ENCODE data around the gene STT3B. TPM values are rescaled to one million over a fixed set of nuclear protein-coding genes. Genes with fewer than 3 reads are reported as not detected.

The STT3B gene
- total and polyA plus RNA-seq, 7 experiments from 2014 or later, result 109 to 149 (median 131) TPM

DNA sequence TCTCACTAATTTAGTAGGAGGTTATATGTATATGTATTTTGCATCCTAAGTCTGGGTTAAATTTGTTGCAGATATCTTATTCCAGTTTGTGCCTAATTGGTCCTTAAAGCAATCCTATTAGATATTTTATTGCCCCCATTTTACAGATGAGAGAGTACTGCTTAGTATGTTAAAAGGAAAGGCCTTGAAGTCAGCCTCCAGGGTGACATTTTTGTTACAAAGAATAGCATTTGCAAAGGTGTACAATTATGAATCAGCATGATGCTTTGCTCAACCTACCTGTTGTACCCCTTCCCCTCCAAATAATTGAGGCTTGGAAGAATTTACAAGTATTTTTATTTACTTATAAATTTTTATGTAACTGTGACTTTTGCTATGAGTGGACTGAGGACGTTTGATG, 14.0 kb downstream of the STT3B start:
- peak overlapping the region in 6 of 10 donors; percentile 2 to 70 (median 62) for H3K4me3 Mint-ChIP-seq
- DNase-seq, result no peak
- H3K27me3 Mint-ChIP-seq, result no peaks in the 10 kb centered on the region
- no peak overlapping the region for H3K27ac ChIP-seq (ENCODE audit: low read depth, low read length)
- no peaks in the 10 kb centered on the region for H3K27me3 ChIP-seq (ENCODE audit: control insufficient read depth in 2 of 2, insufficient read depth in 2 of 2, low read length in 2 of 2)
- H3K4me1 Mint-ChIP-seq, result peaks cover 58 to 100% (median 93%) of the 10 kb centered on the region in 7 donors
- peaks cover 30 to 46% of the 10 kb centered on the region in 2 donors for H3K4me1 ChIP-seq (ENCODE audit: control insufficient read depth in 2 of 2, insufficient read depth in 2 of 2, low read length in 2 of 2)
- CTCF ChIA-PET, result interaction anchor here (1.3 kb wide), 1 partner anchor 16 kb away, joined by 3 read pairs; no protein-coding TSS in a partner anchor
- intact Hi-C loops (cut with micrococcal nuclease), result loop anchor here in 1 of 2 donors (5.0 kb wide), 1 partner anchor 371 kb away; no protein-coding TSS in a partner anchor
- peaks cover 0 to 14% (median 0%) of the 10 kb centered on the region in 5 donors for H3K36me3 Mint-ChIP-seq
- ATAC-seq, result no peak
- no peaks in the 10 kb centered on the region for H3K9me3 ChIP-seq (ENCODE audit: control insufficient read depth in 2 of 3, low read length in 3 of 3)
- peak overlapping the region in 6 of 9 donors; percentile 16 to 72 (median 54) for H3K27ac Mint-ChIP-seq
- no peaks in the 10 kb centered on the region for H3K9me3 Mint-ChIP-seq
- no peak overlapping the region for H3K4me3 ChIP-seq (ENCODE audit: low read length)
- POLR2A ChIA-PET, result interaction anchor here (2.0 to 2.4 kb wide), 2 partner anchors 13 to 14 kb away, joined by 8 to 23 read pairs; partner anchors contain the start of gene STT3B
- no peaks in the 10 kb centered on the region for H3K36me3 ChIP-seq (ENCODE audit: control insufficient read depth in 2 of 3, insufficient read depth in 3 of 3, low read length in 3 of 3)

DNA sequence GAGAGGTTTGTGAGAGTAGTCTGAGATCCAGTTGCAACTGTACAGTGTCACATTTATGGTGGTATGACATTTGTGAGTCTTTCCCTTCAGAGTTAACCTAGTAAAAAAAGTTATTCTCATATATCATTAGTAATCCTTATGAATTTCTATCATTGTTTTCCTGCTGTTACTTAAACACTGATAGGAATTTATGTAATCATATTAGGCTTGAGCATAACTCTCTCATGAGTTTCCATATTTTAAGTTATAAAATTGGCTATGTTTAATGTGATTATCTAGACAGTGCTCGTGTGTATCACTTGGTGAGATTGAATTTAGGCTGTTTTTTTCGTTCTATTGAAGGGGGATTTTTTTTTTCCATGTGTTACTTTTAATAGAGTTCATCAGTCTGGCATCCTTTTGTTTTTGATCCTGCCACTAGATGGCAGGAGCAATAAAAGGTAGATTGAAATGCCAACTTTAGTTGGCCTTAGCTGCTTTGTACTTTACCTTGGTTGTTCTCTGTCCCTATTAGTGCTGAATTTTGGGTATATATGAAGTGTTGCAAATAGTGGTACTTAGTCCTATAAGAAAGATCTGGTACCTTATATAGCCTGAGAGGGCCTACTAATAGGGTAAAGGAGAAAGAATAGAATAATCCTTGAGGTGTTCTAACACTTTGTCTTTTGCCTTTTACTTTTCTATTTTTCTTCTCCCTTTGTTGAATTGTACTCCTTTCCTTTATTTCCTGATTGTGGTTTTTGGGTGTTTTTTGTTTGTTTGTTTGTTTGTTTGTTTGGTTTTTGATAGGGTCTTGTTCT, 17.9 kb downstream of the STT3B start:
- H3K27ac Mint-ChIP-seq, result peak overlapping the region in 8 of 9 donors; percentile 19 to 79 (median 48)
- Histone ChIP-seq H3K9me3 (ENCODE audit: control insufficient read depth in 2 of 3, low read length in 3 of 3) (no peaks in the 10 kb centered on the region), H3K27ac (ENCODE audit: low read depth, low read length) (peak overlapping the region; percentile 1), H3K27me3 (ENCODE audit: control insufficient read depth in 2 of 2, insufficient read depth in 2 of 2, low read length in 2 of 2) (no peaks in the 10 kb centered on the region), H3K4me1 (ENCODE audit: control insufficient read depth in 2 of 2, insufficient read depth in 2 of 2, low read length in 2 of 2) (peaks cover 20 to 40% of the 10 kb centered on the region in 2 donors), H3K36me3 (ENCODE audit: control insufficient read depth in 2 of 3, insufficient read depth in 3 of 3, low read length in 3 of 3) (no peaks in the 10 kb centered on the region), H3K4me3 (ENCODE audit: low read length) (no peak overlapping the region)
- H3K27me3 Mint-ChIP-seq, result no peaks in the 10 kb centered on the region
- ATAC-seq (peak; percentile 79), DNase-seq (peak in 5 of 9 donors; percentile 21 to 47 (median 29))
- POLR2A ChIA-PET, result interaction anchor here (0.6 to 2.0 kb wide), 3 partner anchors 11 to 99 kb away, joined by 3 to 12 read pairs (median 3); partner anchors contain the start of gene STT3B
- CTCF ChIA-PET, result interaction anchor here (0.6 to 2.4 kb wide), 6 partner anchors 14 to 494 kb away, joined by 3 to 11 read pairs (median 4); partner anchors contain the start of gene STT3B
- peaks cover 65 to 94% (median 92%) of the 10 kb centered on the region in 7 donors for H3K4me1 Mint-ChIP-seq
- peaks cover 0 to 15% (median 6%) of the 10 kb centered on the region in 5 donors for H3K36me3 Mint-ChIP-seq
- peak overlapping the region; percentile 0 to 69 (median 34) for H3K4me3 Mint-ChIP-seq
- H3K9me3 Mint-ChIP-seq, result peaks cover 0 to 5% (median 0%) of the 10 kb centered on the region in 11 donors
- intact Hi-C loops (cut with micrococcal nuclease), result loop anchor here (1.0 to 10.0 kb wide), 11 partner anchors 14 to 783 kb away; partner anchors contain the start of gene STT3B (in 1 of the 2)

- ChIA-PET POLR2A (interaction anchor here (0.9 to 1.0 kb wide), 3 partner anchors 14 to 42 kb away, joined by 3 to 6 read pairs (median 5); partner anchors contain the start of gene STT3B), CTCF (interaction anchor here (0.6 to 2.4 kb wide), 3 partner anchors 19 to 84 kb away, joined by 3 to 11 read pairs (median 5); partner anchors contain the start of gene STT3B)
- Histone ChIP-seq H3K4me3 (ENCODE audit: low read length) (no peak overlapping the region), H3K27me3 (ENCODE audit: control insufficient read depth in 2 of 2, insufficient read depth in 2 of 2, low read length in 2 of 2) (no peaks in the 10 kb centered on the region), H3K36me3 (ENCODE audit: control insufficient read depth in 2 of 3, insufficient read depth in 3 of 3, low read length in 3 of 3) (no peaks in the 10 kb centered on the region), H3K27ac (ENCODE audit: low read depth, low read length) (no peak overlapping the region), H3K9me3 (ENCODE audit: control insufficient read depth in 2 of 3, low read length in 3 of 3) (no peaks in the 10 kb centered on the region), H3K4me1 (ENCODE audit: control insufficient read depth in 2 of 2, insufficient read depth in 2 of 2, low read length in 2 of 2) (peaks cover 10 to 35% of the 10 kb centered on the region in 2 donors)
- DNase-seq, result no peak
- Mint-ChIP-seq H3K36me3 (peaks cover 0 to 23% (median 10%) of the 10 kb centered on the region in 5 donors), H3K4me1 (peaks cover 65 to 94% (median 92%) of the 10 kb centered on the region in 7 donors), H3K4me3 (peak overlapping the region in 5 of 10 donors; percentile 4 to 69 (median 21)), H3K27me3 (no peaks in the 10 kb centered on the region), H3K9me3 (peaks cover 0 to 8% (median 0%) of the 10 kb centered on the region in 11 donors), H3K27ac (peak overlapping the region in 4 of 9 donors; percentile 3 to 77 (median 50))
- ATAC-seq, result no peak
- intact Hi-C loops (cut with micrococcal nuclease), result loop anchor here (2.0 to 10.0 kb wide), 6 partner anchors 15 to 784 kb away; no protein-coding TSS in a partner anchor
These were observed 18.9 kb downstream of the STT3B start for GRCh38 chr3:31551646-31552045.

- CTCF ChIA-PET, result interaction anchor here (0.6 kb wide), 1 partner anchor 84 kb away, joined by 3 read pairs; no protein-coding TSS in a partner anchor
- no peaks in the 10 kb centered on the region for H3K36me3 ChIP-seq (ENCODE audit: control insufficient read depth in 2 of 3, insufficient read depth in 3 of 3, low read length in 3 of 3)
- Mint-ChIP-seq H3K27ac (peak overlapping the region in 4 of 9 donors; percentile 3 to 77 (median 43)), H3K36me3 (peaks cover 0 to 28% (median 15%) of the 10 kb centered on the region in 5 donors), H3K4me3 (peak overlapping the region in 3 of 10 donors; percentile 4 to 69 (median 56)), H3K4me1 (peaks cover 66 to 94% (median 92%) of the 10 kb centered on the region in 7 donors), H3K9me3 (peaks cover 0 to 9% (median 1%) of the 10 kb centered on the region in 11 donors), H3K27me3 (no peaks in the 10 kb centered on the region)
- intact Hi-C loops (cut with micrococcal nuclease), result loop anchor here (5.0 to 10.0 kb wide), 3 partner anchors 40 to 785 kb away; no protein-coding TSS in a partner anchor
- no peaks in the 10 kb centered on the region for H3K9me3 ChIP-seq (ENCODE audit: control insufficient read depth in 2 of 3, low read length in 3 of 3)
- no peaks in the 10 kb centered on the region for H3K27me3 ChIP-seq (ENCODE audit: control insufficient read depth in 2 of 2, insufficient read depth in 2 of 2, low read length in 2 of 2)
- ATAC-seq (no peak), DNase-seq (no peak)
- H3K4me1 ChIP-seq (ENCODE audit: control insufficient read depth in 2 of 2, insufficient read depth in 2 of 2, low read length in 2 of 2), result peaks cover 9 to 37% of the 10 kb centered on the region in 2 donors
- H3K27ac ChIP-seq (ENCODE audit: low read depth, low read length), result no peak overlapping the region
- POLR2A ChIA-PET, result interaction anchor here (0.9 to 1.0 kb wide), 3 partner anchors 14 to 43 kb away, joined by 3 to 6 read pairs (median 5); partner anchors contain the start of gene STT3B
- H3K4me3 ChIP-seq (ENCODE audit: low read length), result no peak overlapping the region
These were observed 19.4 kb downstream of the STT3B start for GRCh38 chr3:31552103-31552502.

DNA sequence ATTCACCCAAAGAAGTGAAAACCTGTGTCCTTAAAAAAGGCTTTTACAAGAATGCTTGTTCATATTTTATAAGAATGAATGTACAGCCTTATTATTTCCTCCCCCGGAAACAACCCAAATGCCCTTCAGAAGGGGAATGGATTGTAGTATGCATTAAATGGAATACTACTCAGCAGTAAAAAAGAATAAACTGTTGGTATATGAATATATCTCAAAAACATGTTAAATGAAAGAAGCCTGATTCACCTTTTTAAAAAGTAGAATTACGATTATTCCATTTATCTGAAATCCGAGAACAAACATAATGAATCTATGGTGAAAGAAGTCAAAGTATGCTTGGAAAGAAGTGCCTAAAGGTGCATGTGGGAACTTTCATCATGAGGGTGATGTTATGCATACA, 20.5 kb downstream of the STT3B start:
- Histone ChIP-seq H3K27ac (ENCODE audit: low read depth, low read length) (no peak overlapping the region), H3K4me1 (ENCODE audit: control insufficient read depth in 2 of 2, insufficient read depth in 2 of 2, low read length in 2 of 2) (peaks cover 9 to 37% of the 10 kb centered on the region in 2 donors), H3K36me3 (ENCODE audit: control insufficient read depth in 2 of 3, insufficient read depth in 3 of 3, low read length in 3 of 3) (no peaks in the 10 kb centered on the region), H3K9me3 (ENCODE audit: control insufficient read depth in 2 of 3, low read length in 3 of 3) (no peaks in the 10 kb centered on the region), H3K4me3 (ENCODE audit: low read length) (no peak overlapping the region), H3K27me3 (ENCODE audit: control insufficient read depth in 2 of 2, insufficient read depth in 2 of 2, low read length in 2 of 2) (no peaks in the 10 kb centered on the region)
- no peak for ATAC-seq
- intact Hi-C loops (cut with micrococcal nuclease), result loop anchor here (5.0 to 10.0 kb wide), 3 partner anchors 39 to 786 kb away; no protein-coding TSS in a partner anchor
- no peak for DNase-seq
- ChIA-PET POLR2A (interaction anchor here (2.7 kb wide), 1 partner anchor 20 kb away, joined by 10 read pairs; the partner anchor contains the start of gene STT3B), CTCF (no interaction called here)
- peaks cover 0 to 35% (median 23%) of the 10 kb centered on the region in 5 donors for H3K36me3 Mint-ChIP-seq
- H3K4me3 Mint-ChIP-seq, result peak overlapping the region in 2 of 10 donors; percentile 8 to 26
- H3K9me3 Mint-ChIP-seq, result peaks cover 0 to 12% (median 4%) of the 10 kb centered on the region in 11 donors
- no peaks in the 10 kb centered on the region for H3K27me3 Mint-ChIP-seq
- peaks cover 59 to 92% (median 90%) of the 10 kb centered on the region in 7 donors for H3K4me1 Mint-ChIP-seq
- H3K27ac Mint-ChIP-seq, result no peak overlapping the region

DNA sequence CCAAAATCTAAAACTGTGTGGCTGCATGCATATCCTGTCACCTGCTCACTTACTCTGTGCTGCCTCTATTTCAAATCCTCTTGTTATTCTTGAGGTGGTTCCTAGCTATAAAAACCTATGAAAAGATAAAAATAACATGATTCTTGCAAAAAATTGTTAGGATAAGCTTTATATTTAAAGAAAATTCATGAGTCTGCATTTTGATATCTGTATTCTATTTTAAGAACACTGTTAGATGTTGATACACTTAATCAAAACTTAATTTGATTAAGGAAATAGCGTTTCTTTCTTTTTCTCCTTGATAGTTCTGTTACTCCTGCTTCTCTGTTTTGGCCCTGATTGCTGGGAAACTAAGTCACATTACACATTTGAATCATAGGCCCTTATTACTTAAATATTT, 22.5 kb downstream of the STT3B start:
- peaks cover 0 to 4% (median 1%) of the 10 kb centered on the region in 3 experiments for H3K9me3 ChIP-seq (ENCODE audit: control insufficient read depth in 2 of 3, low read length in 3 of 3)
- Mint-ChIP-seq H3K27ac (peak overlapping the region in 4 of 9 donors; percentile 2 to 56 (median 8)), H3K27me3 (no peaks in the 10 kb centered on the region), H3K36me3 (peaks cover 11 to 51% (median 42%) of the 10 kb centered on the region in 5 donors), H3K4me3 (peak overlapping the region in 8 of 10 donors; percentile 8 to 72 (median 54)), H3K9me3 (peaks cover 6 to 27% (median 20%) of the 10 kb centered on the region in 11 donors), H3K4me1 (peaks cover 69 to 94% (median 92%) of the 10 kb centered on the region in 7 donors)
- H3K4me1 ChIP-seq (ENCODE audit: control insufficient read depth in 2 of 2, insufficient read depth in 2 of 2, low read length in 2 of 2), result peaks cover 8 to 31% of the 10 kb centered on the region in 2 donors
- no peaks in the 10 kb centered on the region for H3K27me3 ChIP-seq (ENCODE audit: control insufficient read depth in 2 of 2, insufficient read depth in 2 of 2, low read length in 2 of 2)
- H3K27ac ChIP-seq (ENCODE audit: low read depth, low read length), result no peak overlapping the region
- POLR2A ChIA-PET, result interaction anchor here (0.6 to 2.7 kb wide), 3 partner anchors 22 to 159 kb away, joined by 3 to 10 read pairs (median 6); partner anchors contain the start of gene STT3B
- intact Hi-C loops (cut with micrococcal nuclease), result loop anchor here in 1 of 2 donors (10.0 kb wide), 1 partner anchor 590 kb away; no protein-coding TSS in a partner anchor
- ATAC-seq (no peak), DNase-seq (no peak)
- H3K4me3 ChIP-seq (ENCODE audit: low read length), result no peak overlapping the region
- CTCF ChIA-PET, result no interaction called here
- no peaks in the 10 kb centered on the region for H3K36me3 ChIP-seq (ENCODE audit: control insufficient read depth in 2 of 3, insufficient read depth in 3 of 3, low read length in 3 of 3)
